OCI-LY1 (cell line): ENCODE results near the gene PRR5L.

Source experiments
- H2AFZ ChIP-seq: fragments of 200-600 bp; sonication (generic), shearing (Covaris generic); 2 replicates; pipeline ENCODE4 v1.6.0; 2014; ENCODE audit warnings: antibody characterized with exemption, mild to moderate bottlenecking, low read length
- H3F3A ChIP-seq: fragments of 200-600 bp; sonication (generic), shearing (Covaris generic); 2 replicates; pipeline ENCODE4 v1.6.0; 2014; ENCODE audit warnings: mild to moderate bottlenecking, antibody characterized with exemption, low read length, moderate library complexity; ENCODE audit not compliant: insufficient read depth
- H3K27ac ChIP-seq: fragments of 200-600 bp; sonication (generic); 2 replicates; pipeline ENCODE4 v1.5.1; 2014; ENCODE audit warnings: low read length, mixed run types, mild to moderate bottlenecking, low read depth; ENCODE audit not compliant: poor library complexity, severe bottlenecking
- H3K27me3 ChIP-seq: fragments of 200-600 bp; sonication (generic); 2 replicates; pipeline ENCODE4 v1.6.0; 2014; ENCODE audit warnings: antibody characterized with exemption, mild to moderate bottlenecking, low read length, moderate library complexity; ENCODE audit not compliant: insufficient read depth
- H3K36me3 ChIP-seq: fragments of 200-600 bp; sonication (generic); 2 replicates; pipeline ENCODE4 v1.6.1; 2014; ENCODE audit warnings: mild to moderate bottlenecking, antibody characterized with exemption, low read length, moderate library complexity, mixed read lengths; ENCODE audit not compliant: insufficient read depth
- H3K4me1 ChIP-seq: fragments of 200-600 bp; sonication (generic); 2 replicates; pipeline ENCODE4 v1.5.1; 2014; ENCODE audit warnings: mild to moderate bottlenecking, low read length, moderate library complexity; ENCODE audit not compliant: insufficient read depth, severe bottlenecking
- H3K4me2 ChIP-seq: fragments of 200-600 bp; sonication (generic), shearing (Covaris generic); 2 replicates; pipeline ENCODE4 v1.6.1; 2014; ENCODE audit warnings: low read length
- H3K4me3 ChIP-seq: fragments of 200-600 bp; sonication (generic); 2 replicates; pipeline ENCODE4 v1.5.1; 2014; ENCODE audit warnings: low read length, low read depth, mild to moderate bottlenecking, mixed read lengths; ENCODE audit not compliant: poor library complexity, severe bottlenecking
- H3K79me2 ChIP-seq: fragments of 200-600 bp; shearing (Covaris generic); 2 replicates; pipeline ENCODE4 v1.6.1; 2016; ENCODE audit warnings: mixed run types, low read length, mixed read lengths; ENCODE audit not compliant: insufficient read depth
- H3K9ac ChIP-seq: fragments of 200-600 bp; sonication (generic), shearing (Covaris generic); 2 replicates; pipeline ENCODE4 v1.6.1; 2014; ENCODE audit warnings: mild to moderate bottlenecking, low read length, mixed read lengths
- H3K9me2 ChIP-seq: fragments of 200-600 bp; sonication (generic), shearing (Covaris generic); 2 replicates; pipeline ENCODE4 v1.6.1; 2014; ENCODE audit warnings: low read depth, mild to moderate bottlenecking, low read length, mixed read lengths
- H3K9me3 ChIP-seq: fragments of 200-600 bp; shearing (Covaris generic); 2 replicates; pipeline ENCODE4 v1.6.1; 2014; ENCODE audit warnings: low read length, mixed read lengths
- H4K20me1 ChIP-seq: fragments of 200-600 bp; sonication (generic), shearing (Covaris generic); 2 replicates; pipeline ENCODE4 v1.6.0; 2016; ENCODE audit warnings: mild to moderate bottlenecking, low read length; ENCODE audit not compliant: insufficient read depth
- CTCF ChIP-seq: fragments of 200-600 bp; sonication (generic), shearing (Covaris generic); IDR thresholded peaks from 2 replicates; pipeline ENCODE4 v1.5.1; 2017; ENCODE audit warnings: mild to moderate bottlenecking, antibody characterized with exemption, low read length, moderate library complexity, mixed read lengths
- EZH2 ChIP-seq: fragments of 200-600 bp; sonication (generic), shearing (Covaris generic); IDR thresholded peaks from 2 replicates; pipeline ENCODE4 v1.8.0; 2017; ENCODE audit warnings: borderline replicate concordance, mixed run types, mild to moderate bottlenecking, antibody characterized with exemption, low read length, moderate library complexity, mixed read lengths

PRR5L gene

GRCh38 chr11:36281850-36282249, 14.2 kb upstream of the PRR5L start:
- Histone ChIP-seq H3F3A (no peaks in the 10 kb centered on the region), H3K27me3 (no peaks in the 10 kb centered on the region), H3K79me2 (no peaks in the 10 kb centered on the region)

GRCh38 chr11:36282926-36283325, 13.2 kb upstream of the PRR5L start:
- no peaks in the 10 kb centered on the region for H3K79me2 ChIP-seq
- peaks cover 2% of the 10 kb centered on the region for H3K4me1 ChIP-seq
- no peaks in the 10 kb centered on the region for H3K9me2 ChIP-seq
- TF ChIP-seq EZH2 (no peak), CTCF (no peak)
- H3K27ac ChIP-seq = no peak overlapping the region
- H3K9me3 ChIP-seq = peaks cover 5% of the 10 kb centered on the region
- no peak overlapping the region for H3K4me2 ChIP-seq
- no peak overlapping the region for H3K4me3 ChIP-seq
- H2AFZ ChIP-seq = no peak overlapping the region
- H3K36me3 ChIP-seq = peaks cover 3% of the 10 kb centered on the region
- no peak overlapping the region for H3K9ac ChIP-seq
- no peaks in the 10 kb centered on the region for H4K20me1 ChIP-seq
- no peaks in the 10 kb centered on the region for H3K27me3 ChIP-seq
- H3F3A ChIP-seq = no peaks in the 10 kb centered on the region

More at GRCh38 chr11:36281850-36282249, 14.2 kb upstream of the PRR5L start:
- Histone ChIP-seq H4K20me1 (no peaks in the 10 kb centered on the region), H2AFZ (no peak overlapping the region), H3K9ac (no peak overlapping the region), H3K4me1 (no peaks in the 10 kb centered on the region), H3K4me2 (no peak overlapping the region), H3K27ac (no peak overlapping the region), H3K36me3 (peaks cover 3% of the 10 kb centered on the region), H3K4me3 (no peak overlapping the region), H3K9me2 (no peaks in the 10 kb centered on the region), H3K9me3 (peaks cover 5% of the 10 kb centered on the region)
- TF ChIP-seq EZH2 (no peak), CTCF (no peak)

GRCh38 chr11:36288442-36289225, 7.5 kb upstream of the PRR5L start:
- no peaks in the 10 kb centered on the region for H3K36me3 ChIP-seq
- H4K20me1 ChIP-seq = no peaks in the 10 kb centered on the region
- H3K9me2 ChIP-seq = no peaks in the 10 kb centered on the region
- peak overlapping the region; percentile 70 for H2AFZ ChIP-seq
- peak overlapping the region; percentile 69 for H3K9ac ChIP-seq
- H3K27ac ChIP-seq = no peak overlapping the region
- H3F3A ChIP-seq = no peaks in the 10 kb centered on the region
- no peak for TF ChIP-seq CTCF
- TF ChIP-seq EZH2 = no peak
- peak overlapping the region; percentile 83 for H3K4me3 ChIP-seq
- no peaks in the 10 kb centered on the region for H3K9me3 ChIP-seq
- peak overlapping the region; percentile 65 for H3K4me2 ChIP-seq
- no peaks in the 10 kb centered on the region for H3K79me2 ChIP-seq
- no peaks in the 10 kb centered on the region for H3K27me3 ChIP-seq
- H3K4me1 ChIP-seq = peaks cover 18% of the 10 kb centered on the region
